ENCODE results near the gene ZFAND5.

DNA sequence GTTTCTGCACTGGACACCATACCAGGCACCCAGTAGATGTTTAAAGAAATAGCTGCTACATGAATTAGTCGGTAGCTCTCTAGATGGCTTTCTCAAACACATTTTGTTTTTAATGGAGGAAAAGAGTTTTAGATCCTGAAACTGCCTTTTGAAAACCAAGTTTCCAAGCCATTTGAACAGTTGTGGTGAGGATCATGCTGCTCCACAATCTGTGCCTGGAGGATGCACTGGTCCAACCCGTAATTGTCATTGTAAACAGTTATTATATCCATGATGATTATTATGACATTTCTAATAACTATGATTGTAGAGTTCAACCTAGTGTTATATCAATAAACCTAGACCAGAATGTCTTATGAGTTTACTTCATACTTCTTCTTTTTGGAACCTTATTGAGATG lies 35.9 kb upstream of the ZFAND5 start:
- TF ChIP-seq GATA2 (IDR thresholded peaks at IDR 0.05; ENCODE audit: low read depth, low read length) (no peak), GATA3 (IDR thresholded peaks at IDR 0.05; ENCODE audit: low read depth, low read length) (no peak)

Data from SH-SY5Y (cell line).